ENCODE measurements around the gene MDFI. TPM values are rescaled to one million over a fixed set of nuclear protein-coding genes. Genes with fewer than 3 reads are reported as not detected.

The MDFI gene
- total and polyA plus RNA-seq, 2 experiments from 2014 or later = 2.8 to 51.4 TPM

DNA sequence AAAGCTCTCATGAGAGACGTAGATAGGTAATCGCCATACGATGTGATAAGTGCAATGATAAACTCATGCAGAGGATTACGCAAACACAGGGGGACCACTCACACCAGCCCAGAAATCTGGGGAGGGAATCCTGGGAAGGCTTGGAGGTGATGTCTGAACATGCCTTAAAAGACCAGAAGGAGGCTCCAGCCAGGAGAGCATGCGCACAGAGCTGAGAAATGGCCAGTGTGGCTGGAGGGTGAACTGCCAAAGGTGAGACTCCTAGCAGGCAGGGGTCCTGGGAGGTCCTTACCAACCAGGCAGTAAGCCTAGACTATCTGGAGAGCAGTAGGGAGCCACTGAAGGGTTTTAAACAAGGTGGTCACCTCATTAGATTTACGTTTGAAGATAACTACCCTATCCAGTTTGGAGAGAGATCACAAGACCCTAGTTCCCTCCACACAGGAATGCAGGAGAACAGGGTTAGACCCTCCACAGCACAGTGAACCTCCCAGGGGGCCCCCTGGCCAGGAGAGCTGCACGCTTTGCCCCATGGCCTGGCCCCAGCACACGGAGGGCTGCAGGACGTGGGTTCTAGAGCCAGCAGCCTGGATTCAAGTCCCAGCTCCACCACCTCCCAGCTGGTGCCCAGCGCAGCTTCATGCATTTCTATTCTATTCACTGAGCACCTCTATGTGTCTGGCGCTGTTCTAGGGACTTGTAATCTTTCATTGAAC, 13.1 kb downstream of the MDFI start:
- H3K4me3 ChIP-seq = no peak overlapping the region
- TF ChIP-seq EZH2 (IDR thresholded peaks at IDR 0.05; ENCODE audit: low read depth, unreplicated experiment) = no peak
- TF ChIP-seq, protein P1, sequence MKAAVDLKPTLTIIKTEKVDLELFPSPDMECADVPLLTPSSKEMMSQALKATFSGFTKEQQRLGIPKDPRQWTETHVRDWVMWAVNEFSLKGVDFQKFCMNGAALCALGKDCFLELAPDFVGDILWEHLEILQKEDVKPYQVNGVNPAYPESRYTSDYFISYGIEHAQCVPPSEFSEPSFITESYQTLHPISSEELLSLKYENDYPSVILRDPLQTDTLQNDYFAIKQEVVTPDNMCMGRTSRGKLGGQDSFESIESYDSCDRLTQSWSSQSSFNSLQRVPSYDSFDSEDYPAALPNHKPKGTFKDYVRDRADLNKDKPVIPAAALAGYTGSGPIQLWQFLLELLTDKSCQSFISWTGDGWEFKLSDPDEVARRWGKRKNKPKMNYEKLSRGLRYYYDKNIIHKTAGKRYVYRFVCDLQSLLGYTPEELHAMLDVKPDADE (IDR thresholded peaks at IDR 0.05) = no peak
- TF ChIP-seq JUNB (IDR thresholded peaks at IDR 0.05; ENCODE audit: unreplicated experiment) = no peak
- no peak for TF ChIP-seq NANOG (IDR thresholded peaks at IDR 0.05; ENCODE audit: borderline replicate concordance)
- TF ChIP-seq ZNF114 (CRISPR knock-in tag; IDR thresholded peaks at IDR 0.05) = no peak
- TF ChIP-seq, protein P2, sequence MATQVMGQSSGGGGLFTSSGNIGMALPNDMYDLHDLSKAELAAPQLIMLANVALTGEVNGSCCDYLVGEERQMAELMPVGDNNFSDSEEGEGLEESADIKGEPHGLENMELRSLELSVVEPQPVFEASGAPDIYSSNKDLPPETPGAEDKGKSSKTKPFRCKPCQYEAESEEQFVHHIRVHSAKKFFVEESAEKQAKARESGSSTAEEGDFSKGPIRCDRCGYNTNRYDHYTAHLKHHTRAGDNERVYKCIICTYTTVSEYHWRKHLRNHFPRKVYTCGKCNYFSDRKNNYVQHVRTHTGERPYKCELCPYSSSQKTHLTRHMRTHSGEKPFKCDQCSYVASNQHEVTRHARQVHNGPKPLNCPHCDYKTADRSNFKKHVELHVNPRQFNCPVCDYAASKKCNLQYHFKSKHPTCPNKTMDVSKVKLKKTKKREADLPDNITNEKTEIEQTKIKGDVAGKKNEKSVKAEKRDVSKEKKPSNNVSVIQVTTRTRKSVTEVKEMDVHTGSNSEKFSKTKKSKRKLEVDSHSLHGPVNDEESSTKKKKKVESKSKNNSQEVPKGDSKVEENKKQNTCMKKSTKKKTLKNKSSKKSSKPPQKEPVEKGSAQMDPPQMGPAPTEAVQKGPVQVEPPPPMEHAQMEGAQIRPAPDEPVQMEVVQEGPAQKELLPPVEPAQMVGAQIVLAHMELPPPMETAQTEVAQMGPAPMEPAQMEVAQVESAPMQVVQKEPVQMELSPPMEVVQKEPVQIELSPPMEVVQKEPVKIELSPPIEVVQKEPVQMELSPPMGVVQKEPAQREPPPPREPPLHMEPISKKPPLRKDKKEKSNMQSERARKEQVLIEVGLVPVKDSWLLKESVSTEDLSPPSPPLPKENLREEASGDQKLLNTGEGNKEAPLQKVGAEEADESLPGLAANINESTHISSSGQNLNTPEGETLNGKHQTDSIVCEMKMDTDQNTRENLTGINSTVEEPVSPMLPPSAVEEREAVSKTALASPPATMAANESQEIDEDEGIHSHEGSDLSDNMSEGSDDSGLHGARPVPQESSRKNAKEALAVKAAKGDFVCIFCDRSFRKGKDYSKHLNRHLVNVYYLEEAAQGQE (IDR thresholded peaks at IDR 0.05; ENCODE audit: unreplicated experiment) = no peak
- TF ChIP-seq, protein P3, sequence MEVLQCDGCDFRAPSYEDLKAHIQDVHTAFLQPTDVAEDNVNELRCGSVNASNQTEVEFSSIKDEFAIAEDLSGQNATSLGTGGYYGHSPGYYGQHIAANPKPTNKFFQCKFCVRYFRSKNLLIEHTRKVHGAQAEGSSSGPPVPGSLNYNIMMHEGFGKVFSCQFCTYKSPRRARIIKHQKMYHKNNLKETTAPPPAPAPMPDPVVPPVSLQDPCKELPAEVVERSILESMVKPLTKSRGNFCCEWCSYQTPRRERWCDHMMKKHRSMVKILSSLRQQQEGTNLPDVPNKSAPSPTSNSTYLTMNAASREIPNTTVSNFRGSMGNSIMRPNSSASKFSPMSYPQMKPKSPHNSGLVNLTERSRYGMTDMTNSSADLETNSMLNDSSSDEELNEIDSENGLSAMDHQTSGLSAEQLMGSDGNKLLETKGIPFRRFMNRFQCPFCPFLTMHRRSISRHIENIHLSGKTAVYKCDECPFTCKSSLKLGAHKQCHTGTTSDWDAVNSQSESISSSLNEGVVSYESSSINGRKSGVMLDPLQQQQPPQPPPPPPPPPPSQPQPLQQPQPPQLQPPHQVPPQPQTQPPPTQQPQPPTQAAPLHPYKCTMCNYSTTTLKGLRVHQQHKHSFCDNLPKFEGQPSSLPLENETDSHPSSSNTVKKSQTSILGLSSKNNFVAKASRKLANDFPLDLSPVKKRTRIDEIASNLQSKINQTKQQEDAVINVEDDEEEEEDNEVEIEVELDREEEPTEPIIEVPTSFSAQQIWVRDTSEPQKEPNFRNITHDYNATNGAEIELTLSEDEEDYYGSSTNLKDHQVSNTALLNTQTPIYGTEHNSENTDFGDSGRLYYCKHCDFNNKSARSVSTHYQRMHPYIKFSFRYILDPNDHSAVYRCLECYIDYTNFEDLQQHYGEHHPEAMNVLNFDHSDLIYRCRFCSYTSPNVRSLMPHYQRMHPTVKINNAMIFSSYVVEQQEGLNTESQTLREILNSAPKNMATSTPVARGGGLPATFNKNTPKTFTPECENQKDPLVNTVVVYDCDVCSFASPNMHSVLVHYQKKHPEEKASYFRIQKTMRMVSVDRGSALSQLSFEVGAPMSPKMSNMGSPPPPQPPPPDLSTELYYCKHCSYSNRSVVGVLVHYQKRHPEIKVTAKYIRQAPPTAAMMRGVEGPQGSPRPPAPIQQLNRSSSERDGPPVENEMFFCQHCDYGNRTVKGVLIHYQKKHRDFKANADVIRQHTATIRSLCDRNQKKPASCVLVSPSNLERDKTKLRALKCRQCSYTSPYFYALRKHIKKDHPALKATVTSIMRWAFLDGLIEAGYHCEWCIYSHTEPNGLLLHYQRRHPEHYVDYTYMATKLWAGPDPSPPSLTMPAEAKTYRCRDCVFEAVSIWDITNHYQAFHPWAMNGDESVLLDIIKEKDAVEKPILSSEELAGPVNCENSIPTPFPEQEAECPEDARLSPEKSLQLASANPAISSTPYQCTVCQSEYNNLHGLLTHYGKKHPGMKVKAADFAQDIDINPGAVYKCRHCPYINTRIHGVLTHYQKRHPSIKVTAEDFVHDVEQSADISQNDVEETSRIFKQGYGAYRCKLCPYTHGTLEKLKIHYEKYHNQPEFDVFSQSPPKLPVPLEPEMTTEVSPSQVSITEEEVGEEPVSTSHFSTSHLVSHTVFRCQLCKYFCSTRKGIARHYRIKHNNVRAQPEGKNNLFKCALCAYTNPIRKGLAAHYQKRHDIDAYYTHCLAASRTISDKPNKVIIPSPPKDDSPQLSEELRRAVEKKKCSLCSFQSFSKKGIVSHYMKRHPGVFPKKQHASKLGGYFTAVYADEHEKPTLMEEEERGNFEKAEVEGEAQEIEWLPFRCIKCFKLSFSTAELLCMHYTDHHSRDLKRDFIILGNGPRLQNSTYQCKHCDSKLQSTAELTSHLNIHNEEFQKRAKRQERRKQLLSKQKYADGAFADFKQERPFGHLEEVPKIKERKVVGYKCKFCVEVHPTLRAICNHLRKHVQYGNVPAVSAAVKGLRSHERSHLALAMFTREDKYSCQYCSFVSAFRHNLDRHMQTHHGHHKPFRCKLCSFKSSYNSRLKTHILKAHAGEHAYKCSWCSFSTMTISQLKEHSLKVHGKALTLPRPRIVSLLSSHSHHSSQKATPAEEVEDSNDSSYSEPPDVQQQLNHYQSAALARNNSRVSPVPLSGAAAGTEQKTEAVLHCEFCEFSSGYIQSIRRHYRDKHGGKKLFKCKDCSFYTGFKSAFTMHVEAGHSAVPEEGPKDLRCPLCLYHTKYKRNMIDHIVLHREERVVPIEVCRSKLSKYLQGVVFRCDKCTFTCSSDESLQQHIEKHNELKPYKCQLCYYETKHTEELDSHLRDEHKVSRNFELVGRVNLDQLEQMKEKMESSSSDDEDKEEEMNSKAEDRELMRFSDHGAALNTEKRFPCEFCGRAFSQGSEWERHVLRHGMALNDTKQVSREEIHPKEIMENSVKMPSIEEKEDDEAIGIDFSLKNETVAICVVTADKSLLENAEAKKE (CRISPR knock-in tag; IDR thresholded peaks at IDR 0.05) = no peak
- TF ChIP-seq POLR2AphosphoS5 (IDR thresholded peaks at IDR 0.05; ENCODE audit: low read depth) = no peak
- no peak for TF ChIP-seq CREB1 (CRISPR knock-in tag; IDR thresholded peaks at IDR 0.05; ENCODE audit: low read depth)
- TF ChIP-seq EZH2phosphoT487 (IDR thresholded peaks at IDR 0.05; ENCODE audit: unreplicated experiment) = no peak
- TF ChIP-seq ZNF331 (CRISPR knock-in tag; IDR thresholded peaks at IDR 0.05; ENCODE audit: low read depth) = no peak
- TF ChIP-seq, protein P4, sequence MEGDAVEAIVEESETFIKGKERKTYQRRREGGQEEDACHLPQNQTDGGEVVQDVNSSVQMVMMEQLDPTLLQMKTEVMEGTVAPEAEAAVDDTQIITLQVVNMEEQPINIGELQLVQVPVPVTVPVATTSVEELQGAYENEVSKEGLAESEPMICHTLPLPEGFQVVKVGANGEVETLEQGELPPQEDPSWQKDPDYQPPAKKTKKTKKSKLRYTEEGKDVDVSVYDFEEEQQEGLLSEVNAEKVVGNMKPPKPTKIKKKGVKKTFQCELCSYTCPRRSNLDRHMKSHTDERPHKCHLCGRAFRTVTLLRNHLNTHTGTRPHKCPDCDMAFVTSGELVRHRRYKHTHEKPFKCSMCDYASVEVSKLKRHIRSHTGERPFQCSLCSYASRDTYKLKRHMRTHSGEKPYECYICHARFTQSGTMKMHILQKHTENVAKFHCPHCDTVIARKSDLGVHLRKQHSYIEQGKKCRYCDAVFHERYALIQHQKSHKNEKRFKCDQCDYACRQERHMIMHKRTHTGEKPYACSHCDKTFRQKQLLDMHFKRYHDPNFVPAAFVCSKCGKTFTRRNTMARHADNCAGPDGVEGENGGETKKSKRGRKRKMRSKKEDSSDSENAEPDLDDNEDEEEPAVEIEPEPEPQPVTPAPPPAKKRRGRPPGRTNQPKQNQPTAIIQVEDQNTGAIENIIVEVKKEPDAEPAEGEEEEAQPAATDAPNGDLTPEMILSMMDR (conservative IDR thresholded peaks at IDR 0.05; ENCODE audit: low read depth in 2 of 2) = no peak
- TF ChIP-seq STAT1 (IDR thresholded peaks at IDR 0.05; ENCODE audit: unreplicated experiment) = no peak
- Mint-ChIP-seq H3K27me3 (ENCODE audit: insufficient read depth, low read depth, poor library complexity) (peaks cover 5% of the 10 kb centered on the region), H3K27ac (no peak overlapping the region), H3K4me3 (no peak overlapping the region), H3K9me3 (no peaks in the 10 kb centered on the region), H3K36me3 (ENCODE audit: low read depth) (peaks cover 48% of the 10 kb centered on the region), H3K4me1 (peaks cover 18% of the 10 kb centered on the region)
- no peaks in the 10 kb centered on the region for H3K9me2 ChIP-seq (ENCODE audit: insufficient read depth)
- peaks cover 3% of the 10 kb centered on the region; the same call in 1 of the 2 replicates for H3K4me1 ChIP-seq (ENCODE audit: insufficient read depth)
- no peaks in the 10 kb centered on the region for H3K36me3 ChIP-seq (ENCODE audit: insufficient read depth)
- DNase-seq (ENCODE audit: low spot score) (no peak), ATAC-seq (no peak)
- H3K27ac ChIP-seq (ENCODE audit: low read depth) = no peak overlapping the region
- no peaks in the 10 kb centered on the region for H3K79me2 ChIP-seq (replicated peaks; ENCODE audit: insufficient read depth)
- no peaks in the 10 kb centered on the region for H3F3A ChIP-seq (replicated peaks; ENCODE audit: low read depth)
- no peaks in the 10 kb centered on the region; the same call in 1 of the 2 replicates for H4K20me1 ChIP-seq (replicated peaks; ENCODE audit: insufficient read depth)
- H3K4me2 ChIP-seq = no peak overlapping the region
- no peak overlapping the region for H2AFZ ChIP-seq
- no peaks in the 10 kb centered on the region for H3K27me3 ChIP-seq (ENCODE audit: insufficient read depth)
